Lower leg skin (tissue), 3 donors: ENCODE results near the gene KIAA0930.

Source experiments
- CTCF ChIP-seq, 3 donors: fragments of 450-650 bp; IDR thresholded peaks; one replicate each; pipeline ENCODE4 v1.5.1; 2016; ENCODE audit warnings: antibody characterized with exemption in 3 of 3, mild to moderate bottlenecking in 3 of 3, moderate library complexity in 2 of 3
- POLR2A ChIP-seq, 2 donors: fragments of 450-650 bp; IDR thresholded peaks; one replicate each; pipeline ENCODE4 v1.6.1; 2016 to 2017; ENCODE audit warnings: antibody characterized with exemption in 2 of 2, mild to moderate bottlenecking in 1 of 2, moderate library complexity in 1 of 2

DNA sequence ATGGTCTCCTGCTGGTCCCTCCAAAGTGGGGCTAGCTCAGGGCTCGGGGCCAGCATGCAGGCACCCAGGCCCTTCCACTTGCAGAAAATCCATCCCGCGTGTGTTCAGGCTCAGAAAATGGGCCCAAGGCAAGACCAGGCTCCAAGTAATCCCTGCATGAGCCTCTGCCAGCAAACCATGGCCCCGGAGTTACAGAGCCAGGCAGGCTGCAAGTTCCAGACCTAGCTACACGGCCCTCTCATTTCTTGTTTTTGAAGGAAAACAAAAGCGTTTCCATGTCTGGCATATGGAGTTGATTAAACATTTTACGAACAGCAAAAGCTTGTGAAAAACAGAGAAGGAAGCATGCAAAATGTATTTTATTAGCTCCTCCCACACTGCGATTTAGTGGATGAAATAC, 29.7 kb downstream of the KIAA0930 start:
- no peak for TF ChIP-seq CTCF (IDR thresholded peaks at IDR 0.05)
- TF ChIP-seq POLR2A (IDR thresholded peaks at IDR 0.05), result no peak
